HG02798 (cell line): ENCODE measurements around the gene PRKCD.

ENCODE experiments used
- ATAC-seq: cut with Tn5 transposase; IDR thresholded peaks from one replicate; pipeline ENCODE4 v1.9.1; 2021; ENCODE audit warnings: mild to moderate bottlenecking; ENCODE audit not compliant: unreplicated experiment, poor library complexity

PRKCD gene

GRCh38 chr3:53153980-53154379 is 7.0 kb upstream of the PRKCD start:
- no peak for ATAC-seq

GRCh38 chr3:53154881-53155285 is 6.1 kb upstream of the PRKCD start:
- ATAC-seq = no peak

GRCh38 chr3:53155760-53156159 is 5.2 kb upstream of the PRKCD start:
- no peak for ATAC-seq

GRCh38 chr3:53156368-53156834 is 4.6 kb upstream of the PRKCD start:
- ATAC-seq = no peak

GRCh38 chr3:53157974-53158580 is 2.9 kb upstream of the PRKCD start:
- ATAC-seq = no peak

GRCh38 chr3:53158765-53159155 is 2.2 kb upstream of the PRKCD start:
- no peak for ATAC-seq

GRCh38 chr3:53159156-53160060 is 1.6 kb upstream of the PRKCD start:
- ATAC-seq = no peak

- ATAC-seq = no peak
Measured at GRCh38 chr3:53160061-53160659, 849 bp upstream of the PRKCD start.

- no peak for ATAC-seq
Measured at GRCh38 chr3:53161450-53161819, 426 bp downstream of the PRKCD start.

GRCh38 chr3:53161820-53162671 is 1.0 kb downstream of the PRKCD start:
- ATAC-seq = peak; percentile 22

- peak; percentile 31 for ATAC-seq
Measured at GRCh38 chr3:53162672-53163443, 1.8 kb downstream of the PRKCD start.

GRCh38 chr3:53163444-53164387 is 2.7 kb downstream of the PRKCD start:
- no peak for ATAC-seq

- no peak for ATAC-seq
Measured at GRCh38 chr3:53164911-53165310, 3.9 kb downstream of the PRKCD start.

GRCh38 chr3:53166206-53166605 is 5.2 kb downstream of the PRKCD start:
- no peak for ATAC-seq

GRCh38 chr3:53166781-53167291 is 5.8 kb downstream of the PRKCD start:
- no peak for ATAC-seq

GRCh38 chr3:53167418-53168174 is 6.6 kb downstream of the PRKCD start:
- ATAC-seq = peak; percentile 26

GRCh38 chr3:53168175-53168923 is 7.3 kb downstream of the PRKCD start:
- no peak for ATAC-seq
